ENCODE data around the gene SULT1E1. TPM values are rescaled to one million over a fixed set of nuclear protein-coding genes. Genes with fewer than 3 reads are reported as not detected.

The SULT1E1 gene
- total and polyA plus RNA-seq, 10 donors: not detected

- no peaks in the 10 kb centered on the region for H3K27me3 ChIP-seq (replicated peaks in 1 of 7)
- no peaks in the 10 kb centered on the region for H3K4me1 ChIP-seq
- intact Hi-C loops (cut with DNase I; ENCODE audit: low total_unique reads): no loop called here
- TF ChIP-seq CTCF (IDR thresholded peaks at IDR 0.05 in 8 of 11, conservative IDR thresholded peaks at IDR 0.05 in 3 of 11) (no peak), POLR2A (IDR thresholded peaks at IDR 0.05) (no peak), POLR2AphosphoS5 (IDR thresholded peaks at IDR 0.05) (no peak)
- no peaks in the 10 kb centered on the region for H3K9me3 ChIP-seq
- no peak overlapping the region for H3K4me3 ChIP-seq
- no peak overlapping the region for H3K27ac ChIP-seq
- no peaks in the 10 kb centered on the region for H3K36me3 ChIP-seq
- WGBS, 5 donors: 85 to 94% (median 91%) methylated on average over 3 of the region's 3 CpGs
- no peak for DNase-seq
Measured at GRCh38 chr4:69894721-69895120, 34.8 kb upstream of the SULT1E1 start.

DNA sequence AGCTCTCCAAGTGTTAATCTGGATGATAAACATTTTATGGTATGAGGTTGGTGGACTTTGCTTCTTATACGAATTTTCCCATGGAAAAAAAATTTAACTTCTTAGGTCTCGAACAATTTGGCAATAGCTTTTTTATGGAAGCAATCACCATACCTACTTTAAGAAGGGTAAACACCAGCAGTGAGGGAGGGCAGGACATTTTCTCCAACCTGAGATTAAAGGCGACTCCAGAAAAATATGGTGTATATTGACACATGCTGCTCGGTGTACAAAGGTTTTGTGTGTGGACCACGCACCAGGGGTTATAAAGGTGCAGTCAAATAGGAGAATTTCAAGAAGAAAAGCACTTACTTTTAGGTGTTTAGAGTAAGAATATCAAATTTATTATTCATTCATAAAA lies 34.2 kb upstream of the SULT1E1 start:
- TF ChIP-seq POLR2A (IDR thresholded peaks at IDR 0.05): no peak
- no peaks in the 10 kb centered on the region for H3K9me3 ChIP-seq
- no peaks in the 10 kb centered on the region for H3K36me3 ChIP-seq
- H3K27ac ChIP-seq: no peak overlapping the region
- H3K4me1 ChIP-seq: no peaks in the 10 kb centered on the region
- no peaks in the 10 kb centered on the region for H3K27me3 ChIP-seq (replicated peaks in 1 of 7)
- intact Hi-C loops (cut with DNase I; ENCODE audit: low total_unique reads): no loop called here
- no peak for DNase-seq
- no peak overlapping the region for H3K4me3 ChIP-seq
- 59 to 92% (median 86%) methylated on average over 5 of the region's 5 CpGs for WGBS, 5 donors

- no peaks in the 10 kb centered on the region for H3K4me1 ChIP-seq
- no peak overlapping the region for H3K4me3 ChIP-seq
- H3K27me3 ChIP-seq (replicated peaks in 1 of 7): no peaks in the 10 kb centered on the region
- TF ChIP-seq POLR2A (IDR thresholded peaks at IDR 0.05): no peak
- no peak for TF ChIP-seq POLR2AphosphoS5 (IDR thresholded peaks at IDR 0.05)
- TF ChIP-seq CTCF (IDR thresholded peaks at IDR 0.05 in 8 of 11, conservative IDR thresholded peaks at IDR 0.05 in 3 of 11): no peak
- no peak overlapping the region for H3K27ac ChIP-seq
- peaks cover 0 to 8% (median 4%) of the 10 kb centered on the region in 8 donors for H3K9me3 ChIP-seq
- intact Hi-C loops (cut with DNase I; ENCODE audit: low total_unique reads): no loop called here
- H3K36me3 ChIP-seq: no peaks in the 10 kb centered on the region
- no peak for DNase-seq
Measured at GRCh38 chr4:69888336-69888735, 28.4 kb upstream of the SULT1E1 start.

DNA sequence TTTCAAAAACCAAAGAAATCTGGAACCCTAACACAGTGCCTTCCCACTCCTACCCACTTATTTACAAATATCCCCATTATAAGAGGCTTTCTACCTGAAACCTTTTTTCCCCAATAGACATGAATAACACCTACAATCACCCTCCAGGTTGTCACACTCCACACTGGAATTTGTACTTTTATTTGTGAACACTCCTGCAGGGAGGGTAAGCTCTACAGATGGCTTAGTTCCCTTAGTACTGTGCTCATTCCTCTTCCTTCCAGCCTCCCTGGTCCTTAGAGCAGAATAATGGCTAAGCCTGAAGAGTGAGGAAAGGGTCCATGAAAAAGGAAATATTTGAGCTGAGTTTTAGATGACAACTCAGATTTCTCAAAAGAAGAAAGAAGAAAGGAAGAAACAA lies 22.2 kb upstream of the SULT1E1 start:
- Histone ChIP-seq H3K27me3 (replicated peaks in 1 of 7) (no peaks in the 10 kb centered on the region), H3K4me1 (no peaks in the 10 kb centered on the region), H3K27ac (no peak overlapping the region), H3K9me3 (peaks cover 0 to 11% (median 6%) of the 10 kb centered on the region in 8 donors), H3K4me3 (no peak overlapping the region), H3K36me3 (no peaks in the 10 kb centered on the region)
- intact Hi-C loops (cut with DNase I; ENCODE audit: low total_unique reads): loop anchor here (5.0 kb wide), 1 partner anchor 190 kb away; no protein-coding TSS in a partner anchor
- no peak for DNase-seq
- TF ChIP-seq POLR2A (IDR thresholded peaks at IDR 0.05) (no peak), CTCF (IDR thresholded peaks at IDR 0.05 in 8 of 11, conservative IDR thresholded peaks at IDR 0.05 in 3 of 11) (no peak), POLR2AphosphoS5 (IDR thresholded peaks at IDR 0.05) (no peak)

GRCh38 chr4:69881173-69881773 lies 21.3 kb upstream of the SULT1E1 start:
- Histone ChIP-seq H3K9me3 (peaks cover 0 to 11% (median 6%) of the 10 kb centered on the region in 8 donors), H3K36me3 (no peaks in the 10 kb centered on the region), H3K27me3 (replicated peaks in 1 of 7) (no peaks in the 10 kb centered on the region), H3K4me1 (no peaks in the 10 kb centered on the region), H3K27ac (no peak overlapping the region), H3K4me3 (no peak overlapping the region)
- intact Hi-C loops (cut with DNase I; ENCODE audit: low total_unique reads): loop anchor here (5.0 kb wide), 1 partner anchor 189 kb away; no protein-coding TSS in a partner anchor
- no peak for DNase-seq
- TF ChIP-seq POLR2A (IDR thresholded peaks at IDR 0.05) (no peak), CTCF (IDR thresholded peaks at IDR 0.05 in 8 of 11, conservative IDR thresholded peaks at IDR 0.05 in 3 of 11) (peak; percentile 39 to 79 (median 68))

Data from spleen (tissue), 11 donors.